Activated CD4-positive, alpha-beta T cell treated with anti-CD3 and anti-CD28 coated beads, Interleukin-2, Interleukin-6, amounts not matched to agents 100 ng/mL and 50 ng/mL, durations not matched to agents 16 hours and 8 hours (primary cell): Measurements from ENCODE around the gene CCDC194.

Experiments
- DNase-seq: peaks from one replicate; pipeline ENCODE4 v3.0.0-alpha.2; 2020

CCDC194 gene

GRCh38 chr19:17405250-17406045 is 11.5 kb upstream of the CCDC194 start, which contains the start of gene BST2:
TSS of gene BST2 (minus strand) at chr19:17405630. CDS start at chr19:17405575, 55 bp downstream.
- peak; percentile 85 for DNase-seq

GRCh38 chr19:17404621-17405249 is 10.7 kb upstream of the CCDC194 start:
- peak; percentile 39 for DNase-seq

- DNase-seq, result peak; percentile 40
Measured at GRCh38 chr19:17404015-17404414, 10.0 kb upstream of the CCDC194 start.

GRCh38 chr19:17402982-17403855 is 9.2 kb upstream of the CCDC194 start:
- peak; percentile 62 for DNase-seq

- DNase-seq, result no peak
Measured at GRCh38 chr19:17401628-17402027, 7.6 kb upstream of the CCDC194 start.

- DNase-seq, result no peak
Measured at GRCh38 chr19:17398902-17399527, 5.0 kb upstream of the CCDC194 start.

- peak; percentile 91 for DNase-seq
Measured at GRCh38 chr19:17394891-17395415, 957 bp upstream of the CCDC194 start.

GRCh38 chr19:17393002-17393401 is 994 bp downstream of the CCDC194 start:
- no peak for DNase-seq

GRCh38 chr19:17391371-17392151 is 2.4 kb downstream of the CCDC194 start:
- no peak for DNase-seq

- DNase-seq, result peak; percentile 94
Measured at GRCh38 chr19:17390665-17391370, 3.2 kb downstream of the CCDC194 start.

- no peak for DNase-seq
Measured at GRCh38 chr19:17389957-17390664, 3.9 kb downstream of the CCDC194 start.

GRCh38 chr19:17389288-17389687 is 4.7 kb downstream of the CCDC194 start:
- no peak for DNase-seq

GRCh38 chr19:17385878-17386611 is 8.0 kb downstream of the CCDC194 start:
- DNase-seq, result peak; percentile 70

- no peak for DNase-seq
Measured at GRCh38 chr19:17380426-17381138, 13.4 kb downstream of the CCDC194 start.

GRCh38 chr19:17379221-17379631 is 14.8 kb downstream of the CCDC194 start:
- no peak for DNase-seq

- DNase-seq, result no peak
Measured at GRCh38 chr19:17378271-17378670, 15.7 kb downstream of the CCDC194 start.

- no peak for DNase-seq
Measured at GRCh38 chr19:17376935-17377600, 16.9 kb downstream of the CCDC194 start, which contains the start of gene PLVAP. TSS of gene PLVAP (minus strand) at chr19:17377342. CDS start at chr19:17377288, 54 bp downstream.

- DNase-seq, result no peak
Measured at GRCh38 chr19:17370026-17370587, 23.9 kb downstream of the CCDC194 start.
